ENCODE data around the gene KDM5C. TPM values are rescaled to one million over a fixed set of nuclear protein-coding genes. Genes with fewer than 3 reads are reported as not detected.

KDM5C gene
- total and polyA plus RNA-seq, 2 of the 4 experiments (the other 2 are of a cell fraction), result 75.4 to 84.6 TPM

GRCh38 chrX:53190363-53190960, 34.5 kb downstream of the KDM5C start:
- dilution Hi-C loops (cut with HindIII; ENCODE audit: low sequenced_read_pairs, unreplicated experiment), result no loop called here
- Histone ChIP-seq H3K4ac (ENCODE audit: low read depth, low read length) (no peak overlapping the region), H3K9me3 (ENCODE audit: control insufficient read depth, insufficient read depth, low read length) (no peaks in the 10 kb centered on the region), H3K27ac (ENCODE audit: insufficient read depth, low read length) (no peak overlapping the region), H2BK15ac (ENCODE audit: low read depth, low read length) (no peak overlapping the region), H4K20me1 (ENCODE audit: insufficient read depth, low read length) (no peaks in the 10 kb centered on the region; the same call in 1 of the 2 replicates), H2AK9ac (replicated peaks; ENCODE audit: low read depth, low read length, poor library complexity) (no peak overlapping the region), H3K18ac (ENCODE audit: low read depth, low read length) (no peak overlapping the region), H4K5ac (ENCODE audit: low read depth, low read length) (no peak overlapping the region), H4K91ac (ENCODE audit: insufficient read depth, low read depth, low read length) (no peak overlapping the region), H3K9ac (ENCODE audit: low read depth, low read length) (no peak overlapping the region), H2BK20ac (ENCODE audit: low read depth, low read length) (no peak overlapping the region), H3K4me3 (ENCODE audit: insufficient read depth, low read depth, low read length) (no peak overlapping the region), H3K14ac (replicated peaks; ENCODE audit: low read depth, low read length) (no peak overlapping the region), H4K8ac (ENCODE audit: low read depth in 2 of 2, low read length in 2 of 2) (no peak overlapping the region), H3K4me1 (ENCODE audit: control insufficient read depth, insufficient read depth, low read length) (no peaks in the 10 kb centered on the region; the same call in 1 of the 2 replicates), H3K27me3 (ENCODE audit: control insufficient read depth, insufficient read depth, low read length) (no peaks in the 10 kb centered on the region), H2BK5ac (ENCODE audit: low read depth, low read length, poor library complexity, severe bottlenecking) (no peak overlapping the region), H3K56ac (ENCODE audit: extremely low read depth, insufficient read depth, low read length) (no peak overlapping the region), H3K79me1 (ENCODE audit: low read depth in 1 of 2, low read length in 2 of 2) (no peaks in the 10 kb centered on the region), H2AFZ (replicated peaks; ENCODE audit: low read length, poor library complexity) (no peak overlapping the region), H3K36me3 (ENCODE audit: control insufficient read depth, insufficient read depth, low read length) (peaks cover 36% of the 10 kb centered on the region), H2AK5ac (ENCODE audit: low read depth, low read length) (no peak overlapping the region), H3K23ac (ENCODE audit: low read depth, low read length) (no peak overlapping the region), H2BK120ac (ENCODE audit: low read depth, low read length) (no peak overlapping the region), H3K9me1 (ENCODE audit: insufficient read depth, low read length) (peaks cover 18% of the 10 kb centered on the region; the same call in 1 of the 2 replicates), H3K4me2 (ENCODE audit: low read depth, low read length) (no peak overlapping the region)
- no CpG with 5 or more reads among the region's 6 CpGs for WGBS, 2 experiments (ENCODE audit: extremely low coverage in 2 of 2, insufficient read length in 1 of 2)
- BruUV-seq (replicated peaks), result no TSS peak
- TF ChIP-seq CTCF (conservative IDR thresholded peaks at IDR 0.05; ENCODE audit: low read depth, low read length) (0 out of 2 replicates have a peak, but pooled peaks have one; percentile 11), CHD1 (IDR thresholded peaks at IDR 0.05; ENCODE audit: low read depth, low read length) (no peak), MXI1 (IDR thresholded peaks at IDR 0.05; ENCODE audit: borderline replicate concordance, low read depth, low read length) (no peak)
- intact Hi-C loops (cut with micrococcal nuclease), result no loop called here
- POLR2A ChIA-PET (ENCODE audit: unreplicated experiment), result no interaction called here
- in situ Hi-C loops (cut with MboI; ENCODE audit: low sequenced_read_pairs), result no loop called here
- CTCF ChIA-PET, result interaction anchor here (0.6 kb wide), 1 partner anchor 193 kb away, joined by 3 read pairs; no protein-coding TSS in a partner anchor
- no peak for DNase-seq
- 0 out of 2 replicates have a peak, but pooled peaks have one; percentile 16 for ATAC-seq (ENCODE audit: low read depth)
